DMS53 treated with DMSO at 0.1 percent for 48 hours (cell line): ENCODE data around the gene HS3ST6.
"Not testable (repeated sequence)": the region's sequence is repeated elsewhere in the genome, so short reads cannot be mapped to it uniquely, and the experiment has no call there.

Experiments used
- DNase-seq: peaks from one replicate; lab custom pipeline; 2025; ENCODE audit not compliant: unreplicated experiment; lab: John Stamatoyannopoulos, UW

The HS3ST6 gene

GRCh38 chr16:1947369-1947670, 29.1 kb upstream of the HS3ST6 start:
- DNase-seq, result no peak

GRCh38 chr16:1946495-1947368, 28.5 kb upstream of the HS3ST6 start:
- DNase-seq, result no peak

GRCh38 chr16:1945559-1946391, 27.6 kb upstream of the HS3ST6 start:
- DNase-seq, result no peak

- no peak for DNase-seq
Observed at GRCh38 chr16:1944612-1945199, 26.5 kb upstream of the HS3ST6 start.

- peak; percentile 94 for DNase-seq
Observed at GRCh38 chr16:1942810-1943726, 24.9 kb upstream of the HS3ST6 start, which contains the start of gene MSRB1. Gene MSRB1 (minus strand): TSS chr16:1943199. CDS start chr16:1943156, 43 bp downstream.

- DNase-seq, result no peak
Observed at GRCh38 chr16:1942047-1942809, 24.0 kb upstream of the HS3ST6 start.

GRCh38 chr16:1941162-1942046, 23.2 kb upstream of the HS3ST6 start:
- DNase-seq, result peak; percentile 50

GRCh38 chr16:1940273-1941161, 22.3 kb upstream of the HS3ST6 start:
- peak; percentile 61 for DNase-seq

- not testable (repeated sequence) for DNase-seq
Observed at GRCh38 chr16:1939833-1940232, 21.6 kb upstream of the HS3ST6 start.

GRCh38 chr16:1938910-1939309, 20.7 kb upstream of the HS3ST6 start:
- DNase-seq, result no peak

- no peak for DNase-seq
Observed at GRCh38 chr16:1938316-1938715, 20.1 kb upstream of the HS3ST6 start.

GRCh38 chr16:1936945-1937479, 18.8 kb upstream of the HS3ST6 start:
- no peak for DNase-seq

GRCh38 chr16:1933097-1933661, 15.0 kb upstream of the HS3ST6 start:
- DNase-seq, result no peak

GRCh38 chr16:1932050-1933028, 14.1 kb upstream of the HS3ST6 start:
- DNase-seq, result peak; percentile 24

- DNase-seq, result no peak
Observed at GRCh38 chr16:1930338-1930720, 12.1 kb upstream of the HS3ST6 start.
